ENCODE data around the gene TMEM72.

The TMEM72 gene

GRCh38 chr10:44937196-44938005, 26.3 kb downstream of the TMEM72 start:
- H3K4me1 Mint-ChIP-seq (ENCODE audit: low read depth), result peaks cover 11% of the 10 kb centered on the region
- H3K36me3 Mint-ChIP-seq (ENCODE audit: low read depth), result no peaks in the 10 kb centered on the region
- no peak for DNase-seq (ENCODE audit: low spot score)
- no peak overlapping the region for H3K4me3 Mint-ChIP-seq
- no peak overlapping the region for H3K27ac Mint-ChIP-seq
- peaks cover 7% of the 10 kb centered on the region for H3K27me3 Mint-ChIP-seq (ENCODE audit: low read depth)
- H3K9me3 Mint-ChIP-seq, result no peaks in the 10 kb centered on the region

GRCh38 chr10:44938956-44939355, 27.8 kb downstream of the TMEM72 start:
- Mint-ChIP-seq H3K4me3 (no peak overlapping the region), H3K27ac (no peak overlapping the region), H3K27me3 (ENCODE audit: low read depth) (peaks cover 13% of the 10 kb centered on the region), H3K36me3 (ENCODE audit: low read depth) (no peaks in the 10 kb centered on the region), H3K4me1 (ENCODE audit: low read depth) (peaks cover 9% of the 10 kb centered on the region), H3K9me3 (peaks cover 7% of the 10 kb centered on the region)
- DNase-seq (ENCODE audit: low spot score), result no peak

GRCh38 chr10:44939691-44940401, 28.7 kb downstream of the TMEM72 start:
- H3K27ac Mint-ChIP-seq, result no peak overlapping the region
- H3K9me3 Mint-ChIP-seq, result peaks cover 16% of the 10 kb centered on the region
- peaks cover 2% of the 10 kb centered on the region for H3K36me3 Mint-ChIP-seq (ENCODE audit: low read depth)
- H3K27me3 Mint-ChIP-seq (ENCODE audit: low read depth), result peaks cover 19% of the 10 kb centered on the region
- H3K4me3 Mint-ChIP-seq, result no peak overlapping the region
- DNase-seq (ENCODE audit: low spot score), result no peak
- H3K4me1 Mint-ChIP-seq (ENCODE audit: low read depth), result peaks cover 9% of the 10 kb centered on the region

- no peak for DNase-seq (ENCODE audit: low spot score)
- peaks cover 21% of the 10 kb centered on the region for H3K9me3 Mint-ChIP-seq
- H3K4me1 Mint-ChIP-seq (ENCODE audit: low read depth), result peaks cover 2% of the 10 kb centered on the region
- H3K36me3 Mint-ChIP-seq (ENCODE audit: low read depth), result peaks cover 5% of the 10 kb centered on the region
- no peak overlapping the region for H3K4me3 Mint-ChIP-seq
- H3K27me3 Mint-ChIP-seq (ENCODE audit: low read depth), result peaks cover 22% of the 10 kb centered on the region
- H3K27ac Mint-ChIP-seq, result no peak overlapping the region
Observed at GRCh38 chr10:44944354-44944753, 33.2 kb downstream of the TMEM72 start.

- Mint-ChIP-seq H3K27ac (no peak overlapping the region), H3K27me3 (ENCODE audit: low read depth) (peaks cover 18% of the 10 kb centered on the region), H3K9me3 (peaks cover 21% of the 10 kb centered on the region), H3K4me3 (no peak overlapping the region), H3K36me3 (ENCODE audit: low read depth) (peaks cover 5% of the 10 kb centered on the region), H3K4me1 (ENCODE audit: low read depth) (no peaks in the 10 kb centered on the region)
- no peak for DNase-seq (ENCODE audit: low spot score)
Observed at GRCh38 chr10:44946205-44946604, 35.1 kb downstream of the TMEM72 start.

- Mint-ChIP-seq H3K27ac (no peak overlapping the region), H3K9me3 (peaks cover 21% of the 10 kb centered on the region), H3K27me3 (ENCODE audit: low read depth) (peaks cover 14% of the 10 kb centered on the region), H3K36me3 (ENCODE audit: low read depth) (peaks cover 5% of the 10 kb centered on the region), H3K4me1 (ENCODE audit: low read depth) (no peaks in the 10 kb centered on the region), H3K4me3 (no peak overlapping the region)
- DNase-seq (ENCODE audit: low spot score), result no peak
Observed at GRCh38 chr10:44947371-44948152, 36.4 kb downstream of the TMEM72 start.

- no peaks in the 10 kb centered on the region for H3K4me1 Mint-ChIP-seq (ENCODE audit: low read depth)
Observed at GRCh38 chr10:44948642-44949041, 37.5 kb downstream of the TMEM72 start.

GRCh38 chr10:44949127-44949802, 38.1 kb downstream of the TMEM72 start:
- H3K36me3 Mint-ChIP-seq (ENCODE audit: low read depth), result peaks cover 5% of the 10 kb centered on the region
- H3K4me1 Mint-ChIP-seq (ENCODE audit: low read depth), result no peaks in the 10 kb centered on the region
- peaks cover 6% of the 10 kb centered on the region for H3K27me3 Mint-ChIP-seq (ENCODE audit: low read depth)
- peaks cover 11% of the 10 kb centered on the region for H3K9me3 Mint-ChIP-seq
- no peak overlapping the region for H3K27ac Mint-ChIP-seq
- DNase-seq (ENCODE audit: low spot score), result no peak
- H3K4me3 Mint-ChIP-seq, result no peak overlapping the region

More at GRCh38 chr10:44948642-44949041, 37.5 kb downstream of the TMEM72 start:
- Mint-ChIP-seq H3K4me3 (no peak overlapping the region), H3K36me3 (ENCODE audit: low read depth) (peaks cover 5% of the 10 kb centered on the region), H3K27ac (no peak overlapping the region), H3K27me3 (ENCODE audit: low read depth) (peaks cover 9% of the 10 kb centered on the region), H3K9me3 (peaks cover 15% of the 10 kb centered on the region)
- DNase-seq (ENCODE audit: low spot score), result no peak

GRCh38 chr10:44949915-44950314, 38.8 kb downstream of the TMEM72 start:
- no peak for DNase-seq (ENCODE audit: low spot score)
- Mint-ChIP-seq H3K9me3 (peaks cover 5% of the 10 kb centered on the region), H3K27ac (no peak overlapping the region), H3K36me3 (ENCODE audit: low read depth) (peaks cover 5% of the 10 kb centered on the region), H3K27me3 (ENCODE audit: low read depth) (peaks cover 3% of the 10 kb centered on the region), H3K4me1 (ENCODE audit: low read depth) (peaks cover 2% of the 10 kb centered on the region), H3K4me3 (no peak overlapping the region)

GRCh38 chr10:44950326-44951225, 39.4 kb downstream of the TMEM72 start:
- peaks cover 2% of the 10 kb centered on the region for H3K4me1 Mint-ChIP-seq (ENCODE audit: low read depth)
- H3K9me3 Mint-ChIP-seq, result no peaks in the 10 kb centered on the region
- DNase-seq (ENCODE audit: low spot score), result no peak
- no peaks in the 10 kb centered on the region for H3K27me3 Mint-ChIP-seq (ENCODE audit: low read depth)
- H3K36me3 Mint-ChIP-seq (ENCODE audit: low read depth), result peaks cover 5% of the 10 kb centered on the region
- no peak overlapping the region for H3K27ac Mint-ChIP-seq
- no peak overlapping the region for H3K4me3 Mint-ChIP-seq

GRCh38 chr10:44951576-44952226, 40.6 kb downstream of the TMEM72 start:
- Mint-ChIP-seq H3K27ac (no peak overlapping the region), H3K4me3 (no peak overlapping the region), H3K36me3 (ENCODE audit: low read depth) (peaks cover 9% of the 10 kb centered on the region), H3K9me3 (peaks cover under 1% of the 10 kb centered on the region), H3K4me1 (ENCODE audit: low read depth) (peaks cover 4% of the 10 kb centered on the region), H3K27me3 (ENCODE audit: low read depth) (no peaks in the 10 kb centered on the region)
- DNase-seq (ENCODE audit: low spot score), result no peak

GRCh38 chr10:44952779-44953231, 41.7 kb downstream of the TMEM72 start:
- H3K4me1 Mint-ChIP-seq (ENCODE audit: low read depth), result peaks cover 4% of the 10 kb centered on the region

More at GRCh38 chr10:44952779-44953231, 41.7 kb downstream of the TMEM72 start:
- Mint-ChIP-seq H3K27me3 (ENCODE audit: low read depth) (no peaks in the 10 kb centered on the region), H3K36me3 (ENCODE audit: low read depth) (peaks cover 14% of the 10 kb centered on the region), H3K4me3 (no peak overlapping the region), H3K27ac (no peak overlapping the region), H3K9me3 (peaks cover 4% of the 10 kb centered on the region)
- no peak for DNase-seq (ENCODE audit: low spot score)

All from T-helper 2 cell treated with Interferon-gamma antibody and Interleukin-4, amounts not matched to agents 5 μg/mL and 100 μg/mL, for 36 hours (primary cell).